Thyroid gland (tissue), 4 donors: Measurements from ENCODE around the gene MYLK2. TPM values are rescaled to one million over a fixed set of nuclear protein-coding genes. Genes with fewer than 3 reads are reported as not detected.

Source experiments
- DNase-seq, 2 donors: peaks; one replicate each; pipeline ENCODE4 v3.0.0-alpha.2; 2019
- H3K27ac ChIP-seq, 3 donors: fragments of 200-600 bp; sonication (generic); 1 replicate in 2 of 3; 2 replicates in 1 of 3; pipeline ENCODE4 v1.5.1; 2016 to 2019; ENCODE audit warnings: mild to moderate bottlenecking in 1 of 3, moderate library complexity in 1 of 3
- H3K27me3 ChIP-seq: fragments of 200-600 bp; sonication (generic); one replicate; pipeline ENCODE4 v1.5.1; 2019
- H3K36me3 ChIP-seq, 2 donors: fragments of 200-600 bp; sonication (generic); one replicate each; pipeline ENCODE4 v1.5.1; 2016 to 2019
- H3K4me1 ChIP-seq, 2 donors: fragments of 200-600 bp; sonication (generic); one replicate each; pipeline ENCODE4 v1.5.1; 2017 to 2019
- H3K4me3 ChIP-seq, 3 donors: fragments of 200-600 bp; sonication (generic); replicated peaks in 1 of 3; 1 replicate in 2 of 3; 2 replicates in 1 of 3; pipeline ENCODE4 v1.5.1; 2016; ENCODE audit warnings: mild to moderate bottlenecking in 1 of 3
- H3K9me3 ChIP-seq: fragments of 200-600 bp; sonication (generic); one replicate; pipeline ENCODE4 v1.5.1; 2017
- POLR2A ChIP-seq, 2 donors: fragments of 450-650 bp; IDR thresholded peaks; one replicate each; pipeline ENCODE4 v1.6.1; 2017; ENCODE audit warnings: antibody characterized with exemption in 2 of 2, mild to moderate bottlenecking in 2 of 2, moderate library complexity in 1 of 2
- WGBS, 2 donors: methylation state at CpG; one replicate each; pipeline ENCODE4 v1.1.5; 2017; 5-methylcytosine and 5-hydroxymethylcytosine counted together
- intact Hi-C: fragments of 100-400 bp; cut with DNase I; formaldehyde crosslinking; loops from one replicate; pipeline ENCODE4 v1.15.1; 2023
- total RNA-seq, 4 donors: library from RNA; depleted of rRNA; stranded (reverse); fragments of >200 nt; gene quantifications; one replicate each; pipeline ENCODE4 v1.2.3, GENCODE V29; 2016
- TF ChIP-seq, protein P1 (sequence below), 6 experiments: fragments of 200-600 bp in 3 of 6; fragments of 450-650 bp in 3 of 6; sonication (generic) in 3 of 6; IDR thresholded peaks; one replicate each; pipeline ENCODE4 v1.5.1; 2016 to 2019; ENCODE audit warnings: antibody characterized with exemption in 6 of 6, mild to moderate bottlenecking in 2 of 6, inconsistent platforms in 1 of 6, moderate library complexity in 1 of 6

MYLK2 gene
- total RNA-seq, 4 donors from 2014 or later = 0.22 to 0.83 TPM; not detected in 2

DNA sequence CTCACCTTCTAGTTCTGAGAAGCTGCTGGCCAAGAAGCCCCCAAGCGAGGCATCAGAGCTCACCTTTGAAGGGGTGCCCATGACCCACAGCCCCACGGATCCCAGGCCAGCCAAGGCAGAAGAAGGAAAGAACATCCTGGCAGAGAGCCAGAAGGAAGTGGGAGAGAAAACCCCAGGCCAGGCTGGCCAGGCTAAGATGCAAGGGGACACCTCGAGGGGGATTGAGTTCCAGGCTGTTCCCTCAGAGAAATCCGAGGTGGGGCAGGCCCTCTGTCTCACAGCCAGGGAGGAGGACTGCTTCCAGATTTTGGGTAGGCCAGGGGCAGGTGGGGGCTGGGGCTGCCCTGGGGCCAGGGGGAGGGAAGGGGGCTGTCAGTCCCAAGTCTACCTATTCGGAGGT lies 2.3 kb downstream of the MYLK2 start:
- peak overlapping the region; percentile 17 to 64 (median 56) for H3K27ac ChIP-seq
- peaks cover 28 to 48% of the 10 kb centered on the region in 2 donors for H3K4me1 ChIP-seq
- 52 to 53% methylated on average over 5 of the region's 5 CpGs for WGBS, 2 donors
- TF ChIP-seq POLR2A (IDR thresholded peaks at IDR 0.05) = no peak
- TF ChIP-seq, protein P1, sequence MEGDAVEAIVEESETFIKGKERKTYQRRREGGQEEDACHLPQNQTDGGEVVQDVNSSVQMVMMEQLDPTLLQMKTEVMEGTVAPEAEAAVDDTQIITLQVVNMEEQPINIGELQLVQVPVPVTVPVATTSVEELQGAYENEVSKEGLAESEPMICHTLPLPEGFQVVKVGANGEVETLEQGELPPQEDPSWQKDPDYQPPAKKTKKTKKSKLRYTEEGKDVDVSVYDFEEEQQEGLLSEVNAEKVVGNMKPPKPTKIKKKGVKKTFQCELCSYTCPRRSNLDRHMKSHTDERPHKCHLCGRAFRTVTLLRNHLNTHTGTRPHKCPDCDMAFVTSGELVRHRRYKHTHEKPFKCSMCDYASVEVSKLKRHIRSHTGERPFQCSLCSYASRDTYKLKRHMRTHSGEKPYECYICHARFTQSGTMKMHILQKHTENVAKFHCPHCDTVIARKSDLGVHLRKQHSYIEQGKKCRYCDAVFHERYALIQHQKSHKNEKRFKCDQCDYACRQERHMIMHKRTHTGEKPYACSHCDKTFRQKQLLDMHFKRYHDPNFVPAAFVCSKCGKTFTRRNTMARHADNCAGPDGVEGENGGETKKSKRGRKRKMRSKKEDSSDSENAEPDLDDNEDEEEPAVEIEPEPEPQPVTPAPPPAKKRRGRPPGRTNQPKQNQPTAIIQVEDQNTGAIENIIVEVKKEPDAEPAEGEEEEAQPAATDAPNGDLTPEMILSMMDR (IDR thresholded peaks at IDR 0.05) = no peak
- intact Hi-C loops = loop anchor here (10.0 kb wide), 3 partner anchors 167 to 273 kb away; no protein-coding TSS in a partner anchor
- H3K9me3 ChIP-seq = no peaks in the 10 kb centered on the region
- no peak for DNase-seq
- H3K4me3 ChIP-seq = no peak overlapping the region
- no peaks in the 10 kb centered on the region for H3K27me3 ChIP-seq
- no peaks in the 10 kb centered on the region for H3K36me3 ChIP-seq

- intact Hi-C loops = loop anchor here (10.0 kb wide), 3 partner anchors 168 to 272 kb away; no protein-coding TSS in a partner anchor
- Histone ChIP-seq H3K4me3 (no peak overlapping the region), H3K27ac (peak overlapping the region; percentile 17 to 64 (median 56))
Observed at GRCh38 chr20:31822421-31823330, 3.5 kb downstream of the MYLK2 start.

GRCh38 chr20:31823360-31824124 lies 4.4 kb downstream of the MYLK2 start:
- no peaks in the 10 kb centered on the region for H3K27me3 ChIP-seq
- H3K36me3 ChIP-seq = no peaks in the 10 kb centered on the region
- peaks cover 26 to 29% of the 10 kb centered on the region in 2 donors for H3K4me1 ChIP-seq
- no peaks in the 10 kb centered on the region for H3K9me3 ChIP-seq
- no peak overlapping the region for H3K27ac ChIP-seq
- H3K4me3 ChIP-seq = no peak overlapping the region
- TF ChIP-seq, protein P1 (IDR thresholded peaks at IDR 0.05) = no peak
- no peak for TF ChIP-seq POLR2A (IDR thresholded peaks at IDR 0.05)
- 69 to 85% methylated on average over 7 to 14 of the region's 14 CpGs for WGBS, 2 donors
- DNase-seq = no peak
- intact Hi-C loops = loop anchor here (10.0 kb wide), 3 partner anchors 169 to 271 kb away; no protein-coding TSS in a partner anchor

More at GRCh38 chr20:31822421-31823330, 3.5 kb downstream of the MYLK2 start:
- TF ChIP-seq, protein P1 (IDR thresholded peaks at IDR 0.05) = peak; percentile 98 to 99 (median 98)
- no peak for TF ChIP-seq POLR2A (IDR thresholded peaks at IDR 0.05)
- H3K27me3 ChIP-seq = no peaks in the 10 kb centered on the region
- WGBS, 2 donors = 1 to 4% methylated on average over 9 to 26 of the region's 29 CpGs
- H3K36me3 ChIP-seq = no peaks in the 10 kb centered on the region
- peaks cover 28 to 38% of the 10 kb centered on the region in 2 donors for H3K4me1 ChIP-seq
- no peaks in the 10 kb centered on the region for H3K9me3 ChIP-seq
- DNase-seq = peak; percentile 98

- Histone ChIP-seq H3K36me3 (no peaks in the 10 kb centered on the region), H3K9me3 (no peaks in the 10 kb centered on the region), H3K4me3 (no peak overlapping the region), H3K27me3 (no peaks in the 10 kb centered on the region), H3K27ac (no peak overlapping the region), H3K4me1 (peaks cover 20 to 23% of the 10 kb centered on the region in 2 donors)
- 87 to 93% methylated on average over 3 to 4 of the region's 4 CpGs for WGBS, 2 donors
- intact Hi-C loops = loop anchor here (10.0 kb wide), 3 partner anchors 169 to 271 kb away; no protein-coding TSS in a partner anchor
- DNase-seq = no peak
- TF ChIP-seq POLR2A (IDR thresholded peaks at IDR 0.05) = no peak
- TF ChIP-seq, protein P1 (IDR thresholded peaks at IDR 0.05) = no peak
Observed at GRCh38 chr20:31824125-31824485, 4.9 kb downstream of the MYLK2 start.
